NCI-H1092 treated with DMSO at 0.1 percent for 48 hours (cell line): ENCODE results near the gene KLF14.
"Not testable (repeated sequence)": the region's sequence is repeated elsewhere in the genome, so short reads cannot be mapped to it uniquely, and the experiment has no call there.

Experiments used
- DNase-seq: peaks from one replicate; lab custom pipeline; 2025; lab: John Stamatoyannopoulos, UW

Gene KLF14

DNA sequence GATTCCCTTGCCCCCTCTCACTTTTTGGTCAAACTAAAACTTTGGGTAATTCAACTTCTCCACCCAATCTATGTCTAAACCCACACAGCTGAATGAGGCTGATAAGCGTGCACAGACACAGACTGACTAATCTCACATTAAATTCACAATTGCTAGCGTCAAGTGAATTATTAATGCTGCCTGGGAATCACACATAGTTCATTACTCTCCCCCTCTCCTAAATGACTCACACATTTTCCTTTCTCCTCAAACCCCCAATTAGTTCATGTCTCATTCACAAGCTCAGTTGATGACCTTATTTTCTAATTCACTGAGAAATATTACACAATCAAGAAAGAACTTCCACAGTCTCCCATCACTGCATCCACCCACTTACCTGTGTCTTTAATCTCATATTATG lies 14.5 kb downstream of the KLF14 start:
- DNase-seq = no peak

DNA sequence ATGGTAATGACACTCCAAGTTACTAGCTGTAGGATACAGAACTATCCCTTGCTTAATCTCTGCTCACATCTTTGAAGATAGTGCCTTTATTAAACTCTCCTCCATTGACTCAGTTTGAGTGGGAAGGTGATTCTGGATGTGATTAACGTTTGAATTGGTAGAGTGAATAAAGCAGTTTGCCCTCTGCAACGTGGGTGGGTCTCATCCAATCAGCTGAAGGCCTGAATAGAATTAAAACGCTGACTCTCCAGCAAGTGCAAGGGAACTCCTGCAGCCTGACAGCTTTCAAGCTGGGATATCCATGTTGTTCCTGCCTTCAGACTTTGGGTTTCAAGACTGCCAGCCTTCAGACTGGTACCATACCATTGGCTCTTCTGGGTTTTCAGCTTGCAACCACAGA lies 21.6 kb downstream of the KLF14 start:
- no peak for DNase-seq

DNA sequence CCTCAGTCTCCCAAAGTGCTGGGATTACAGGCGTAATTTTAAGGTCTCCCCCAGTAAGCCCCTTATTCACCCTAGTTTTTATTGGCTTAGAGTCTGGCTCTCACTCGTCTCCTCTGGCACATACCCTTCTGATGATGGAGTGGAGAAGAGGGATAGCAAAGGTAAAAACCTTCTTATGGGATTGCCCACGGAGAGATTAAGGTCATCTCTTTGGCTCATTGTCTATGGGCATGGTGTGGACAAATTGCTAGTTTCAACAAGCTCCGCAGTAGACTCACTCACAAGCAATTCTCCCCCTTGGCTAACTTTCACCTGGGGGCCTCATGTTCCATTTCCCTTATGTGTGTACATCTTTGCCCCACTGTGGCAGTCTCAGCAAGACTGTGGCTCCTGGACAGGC lies 25.2 kb downstream of the KLF14 start:
- DNase-seq = no peak

DNA sequence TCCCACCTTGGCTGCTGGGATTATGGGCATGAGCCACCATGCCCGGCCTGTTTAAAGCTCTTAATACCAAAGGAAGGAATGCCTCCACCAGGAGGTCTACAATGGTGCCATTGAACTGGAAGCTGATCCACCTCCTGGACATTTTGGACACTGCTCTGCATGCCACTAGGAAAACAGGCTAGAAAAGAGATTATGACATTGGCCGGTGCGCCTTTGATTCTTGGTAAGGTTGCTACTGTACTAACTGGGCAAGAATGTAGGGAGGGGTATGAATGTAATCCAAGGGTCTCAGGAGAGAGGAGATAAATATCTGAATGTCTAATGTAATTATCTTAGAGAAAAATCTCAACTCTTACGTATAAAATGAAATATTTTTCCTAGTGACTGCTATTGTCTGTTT lies 26.0 kb downstream of the KLF14 start:
- DNase-seq = no peak

DNA sequence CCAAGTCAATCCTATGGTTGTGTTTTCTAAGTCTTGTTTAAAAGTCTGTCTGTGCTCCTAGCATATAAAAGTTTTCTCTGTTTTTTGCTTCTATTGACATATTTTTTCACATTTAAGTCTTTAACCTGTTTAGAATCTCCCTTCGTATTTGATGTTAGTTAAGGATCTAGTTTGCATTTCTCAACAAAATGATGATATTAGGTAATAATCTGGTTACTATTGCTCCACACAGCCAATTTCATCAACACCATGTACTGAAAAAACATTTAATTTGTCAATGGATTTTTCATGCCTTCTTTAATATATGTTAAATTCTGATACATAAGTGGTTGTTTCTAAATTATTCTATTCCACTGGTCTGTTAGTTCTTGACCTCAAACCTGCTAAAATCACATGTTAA lies 30.2 kb downstream of the KLF14 start:
- DNase-seq = no peak

DNA sequence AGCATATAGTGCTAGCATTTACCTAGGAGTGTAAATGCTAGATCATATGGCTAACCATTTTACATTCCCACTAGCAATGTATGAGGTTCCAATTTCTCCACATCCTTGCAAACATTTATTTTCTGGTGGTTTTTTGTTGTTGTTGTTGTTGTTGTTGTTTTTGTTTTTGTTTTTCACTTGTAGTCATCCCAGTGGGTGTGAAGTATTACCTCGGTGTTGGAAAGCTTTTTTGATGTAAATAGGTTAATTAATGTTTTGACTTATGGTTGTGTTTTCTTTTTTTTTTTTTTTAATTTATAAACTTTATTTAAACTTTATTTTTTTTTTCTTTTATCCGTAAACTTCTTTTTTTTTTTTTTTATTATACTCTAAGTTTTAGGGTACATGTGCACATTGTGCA lies 32.4 kb downstream of the KLF14 start:
- no peak for DNase-seq

DNA sequence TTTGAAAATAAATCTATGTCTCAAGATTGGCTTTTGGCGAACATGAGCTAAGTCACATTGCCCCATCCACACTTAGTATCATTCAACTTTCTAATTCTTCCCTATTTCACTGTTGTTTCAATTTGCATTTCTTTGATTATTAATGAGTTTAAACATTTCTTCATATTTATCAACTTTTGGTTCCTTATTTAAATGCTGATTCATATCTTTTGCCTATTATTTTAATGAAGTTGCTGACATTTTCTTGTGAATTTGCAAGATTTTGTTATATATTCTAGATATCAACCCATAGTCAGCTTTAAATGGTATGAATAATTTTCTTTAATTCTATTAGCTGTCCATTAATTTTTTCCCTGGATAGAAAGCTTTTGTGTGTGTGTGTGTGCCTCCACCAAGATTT lies 33.2 kb downstream of the KLF14 start:
- no peak for DNase-seq

DNA sequence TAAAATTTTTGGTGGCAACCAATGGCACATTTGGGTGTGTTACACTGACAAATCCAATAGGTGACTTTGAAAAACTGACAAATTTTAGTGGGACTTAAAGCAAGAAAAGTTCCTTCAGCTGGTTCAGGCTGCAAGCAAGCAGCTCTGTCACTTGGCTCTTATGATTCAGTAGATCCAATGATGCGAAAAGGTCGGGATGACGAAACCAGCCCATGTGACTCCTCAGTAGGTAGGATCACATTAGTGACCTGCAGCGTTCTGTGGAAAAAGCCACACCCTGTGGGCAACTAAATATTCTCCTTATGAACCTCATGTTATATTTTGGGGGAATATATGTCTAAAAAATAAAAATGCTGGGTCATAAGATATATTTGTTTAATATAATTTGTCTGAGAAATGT lies 34.3 kb downstream of the KLF14 start:
- DNase-seq = no peak

DNA sequence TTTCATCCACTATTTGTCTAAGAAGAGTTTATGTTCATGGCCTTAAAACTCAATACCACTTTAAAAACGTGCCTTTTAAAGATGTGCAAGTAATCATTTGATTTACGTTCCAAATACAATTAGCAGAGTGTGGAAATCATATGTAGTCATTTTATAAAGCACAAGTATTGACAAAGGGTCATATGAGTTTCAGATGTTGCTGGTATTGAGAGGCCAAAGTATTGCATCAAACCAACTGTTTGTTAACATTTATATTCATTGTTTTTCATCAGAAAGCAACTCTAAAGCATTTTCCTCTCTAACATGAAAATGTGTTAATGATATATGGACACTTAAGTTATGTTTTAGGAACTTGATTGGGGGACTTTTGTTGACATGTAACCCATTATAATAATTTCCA lies 36.2 kb downstream of the KLF14 start:
- DNase-seq = no peak

DNA sequence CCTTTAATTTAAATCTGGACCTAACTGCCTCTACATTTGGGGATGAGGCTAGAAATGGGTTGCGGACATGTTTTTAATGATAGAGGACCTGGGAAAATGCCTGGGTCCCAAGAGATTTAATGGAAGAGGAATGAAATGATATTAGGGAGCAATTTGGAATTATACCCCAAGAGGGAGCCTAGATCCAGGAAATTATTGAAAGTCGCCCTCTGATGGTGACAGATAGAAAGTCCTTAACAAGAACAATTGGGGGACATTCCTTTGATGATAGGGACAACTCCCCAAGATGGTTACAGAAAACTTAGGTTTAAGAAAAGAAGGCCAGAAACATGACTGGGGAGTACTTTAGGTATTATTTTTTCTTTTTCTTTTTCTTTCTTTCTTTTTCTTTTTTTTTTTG lies 38.2 kb downstream of the KLF14 start:
- peak; percentile 24 for DNase-seq

DNA sequence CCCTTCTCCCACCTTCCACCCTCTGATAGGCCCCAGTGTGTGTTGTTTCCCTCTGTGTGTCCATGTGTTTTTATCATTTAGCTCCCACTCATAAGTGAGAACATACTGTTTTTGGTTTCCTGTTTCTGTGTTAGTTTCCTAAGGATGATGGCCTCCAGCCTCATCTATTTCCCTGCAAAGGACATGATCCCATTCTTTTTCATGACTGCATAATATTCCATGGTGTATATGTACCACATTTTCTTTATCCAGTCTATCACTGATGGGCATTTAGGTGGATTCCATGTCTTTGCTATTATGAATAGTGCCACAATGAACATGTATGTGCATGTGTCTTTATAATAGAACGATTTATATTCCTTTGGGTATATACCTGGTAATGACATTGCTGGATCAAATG lies 41.6 kb downstream of the KLF14 start:
- DNase-seq = not testable (repeated sequence)

DNA sequence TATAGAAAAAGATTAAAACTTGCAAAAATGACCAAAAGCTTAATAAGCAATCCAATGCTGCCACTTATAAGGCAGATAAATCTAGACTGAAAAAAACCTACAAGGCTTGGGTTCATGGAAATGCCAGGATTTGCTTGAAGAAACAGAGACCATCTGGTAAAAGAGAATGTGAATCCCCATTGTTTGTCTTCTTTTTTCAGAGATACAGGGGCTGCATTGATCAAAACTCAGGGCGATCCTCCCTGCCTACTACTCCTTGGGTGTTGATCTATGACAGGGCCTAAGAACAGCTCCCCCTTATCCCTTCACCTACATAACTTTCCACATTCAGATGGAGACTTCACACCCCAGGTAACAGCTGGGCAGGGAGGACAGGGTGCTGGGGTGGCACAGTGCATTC lies 44.3 kb downstream of the KLF14 start:
- DNase-seq = no peak

DNA sequence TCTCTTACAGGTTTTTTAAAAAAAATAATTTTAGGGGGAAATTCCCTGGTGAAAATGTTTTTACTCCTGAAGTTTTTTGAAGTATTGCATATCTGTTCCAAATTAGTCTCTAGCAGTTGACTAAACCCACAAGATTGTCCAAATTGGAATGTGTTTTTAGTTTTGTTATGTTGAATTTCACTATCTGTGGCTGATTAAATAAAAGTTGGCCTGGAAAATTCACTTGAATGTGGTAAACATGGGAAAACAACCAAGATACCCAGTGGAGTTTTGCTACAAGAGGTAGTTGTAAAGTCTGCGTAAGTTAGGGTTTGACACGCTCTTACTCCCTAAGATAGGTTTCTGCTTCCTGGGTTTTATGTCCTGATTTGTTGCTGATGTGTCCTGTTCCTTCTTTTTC lies 51.0 kb downstream of the KLF14 start:
- no peak for DNase-seq
